Activated T-cell treated with anti-CD3 and anti-CD28 coated beads, Interleukin-2, amount 50 U/mL, for 72 hours (primary cell): ENCODE data around the gene UNC93B1. TPM values are rescaled to one million over a fixed set of nuclear protein-coding genes. Genes with fewer than 3 reads are reported as not detected.

Experiments used
- ATAC-seq, 2 donors: fragments of 150-1000 bp; cut with Tn5 transposase; replicated peaks in 1 of 2; 2 replicates each; pipeline ENCODE4 v1.10.0; 2021; ENCODE audit warnings: moderate library complexity in 2 of 2, mild to moderate bottlenecking in 1 of 2
- DNase-seq, 2 donors: peaks; one replicate each; pipeline ENCODE4 v3.0.0; 2021 to 2022; ENCODE audit warnings: mixed read lengths in 1 of 2
- H3K27ac Mint-ChIP-seq: one replicate; pipeline ENCODE4 v1.8.0; 2022; ENCODE audit warnings: mild to moderate bottlenecking, moderate library complexity, mixed read lengths
- H3K27me3 Mint-ChIP-seq: one replicate; pipeline ENCODE4 v1.8.0; 2022; ENCODE audit warnings: low read depth, mixed read lengths
- H3K36me3 Mint-ChIP-seq, 2 donors: one replicate each; pipeline ENCODE4 v1.8.0; 2022; ENCODE audit warnings: mixed read lengths in 2 of 2, mild to moderate bottlenecking in 1 of 2; ENCODE audit not compliant: insufficient read depth in 2 of 2
- H3K4me1 Mint-ChIP-seq: one replicate; pipeline ENCODE4 v1.8.0; 2022; ENCODE audit warnings: low read depth, mixed read lengths
- H3K4me3 Mint-ChIP-seq, 2 donors: one replicate each; pipeline ENCODE4 v1.8.0; 2022; ENCODE audit warnings: mild to moderate bottlenecking in 2 of 2, mixed read lengths in 2 of 2, moderate library complexity in 2 of 2
- H3K9me3 Mint-ChIP-seq, 2 donors: one replicate each; pipeline ENCODE4 v1.8.0; 2022; ENCODE audit warnings: mixed read lengths in 2 of 2
- total RNA-seq, 2 donors: library from RNA; stranded (reverse); gene quantifications; one replicate each; pipeline ENCODE4 v1.2.3, GENCODE V29; 2022

UNC93B1 gene
- total RNA-seq, 2 donors from 2014 or later: 8.0 to 16.7 TPM

DNA sequence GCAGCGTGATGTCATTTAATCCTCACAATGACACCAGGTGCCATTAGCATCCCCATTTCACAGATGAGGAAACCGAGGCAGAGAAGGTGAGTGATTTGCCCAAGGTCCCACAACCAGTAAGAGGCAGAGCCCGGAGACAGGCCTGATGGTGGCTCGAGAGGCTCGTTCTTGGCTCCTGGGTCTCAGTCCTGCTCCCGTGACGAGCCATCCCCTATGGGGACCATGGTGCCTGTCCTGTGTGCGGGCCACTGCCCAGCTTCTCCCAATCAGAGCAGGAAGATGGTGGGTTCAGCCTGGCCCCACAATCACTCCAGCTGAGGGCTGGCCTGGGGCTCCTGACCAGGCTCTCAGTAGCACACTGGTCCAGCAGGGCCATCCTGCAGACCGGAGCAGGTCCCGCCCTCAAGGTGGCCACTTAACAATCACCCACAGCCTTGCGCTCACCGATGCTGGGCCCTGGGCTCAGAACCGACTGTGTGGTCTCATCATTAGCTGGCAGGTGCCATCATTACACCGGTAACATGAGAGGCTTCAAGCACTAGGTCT lies 9.8 kb upstream of the UNC93B1 start:
- ATAC-seq: no peak

DNA sequence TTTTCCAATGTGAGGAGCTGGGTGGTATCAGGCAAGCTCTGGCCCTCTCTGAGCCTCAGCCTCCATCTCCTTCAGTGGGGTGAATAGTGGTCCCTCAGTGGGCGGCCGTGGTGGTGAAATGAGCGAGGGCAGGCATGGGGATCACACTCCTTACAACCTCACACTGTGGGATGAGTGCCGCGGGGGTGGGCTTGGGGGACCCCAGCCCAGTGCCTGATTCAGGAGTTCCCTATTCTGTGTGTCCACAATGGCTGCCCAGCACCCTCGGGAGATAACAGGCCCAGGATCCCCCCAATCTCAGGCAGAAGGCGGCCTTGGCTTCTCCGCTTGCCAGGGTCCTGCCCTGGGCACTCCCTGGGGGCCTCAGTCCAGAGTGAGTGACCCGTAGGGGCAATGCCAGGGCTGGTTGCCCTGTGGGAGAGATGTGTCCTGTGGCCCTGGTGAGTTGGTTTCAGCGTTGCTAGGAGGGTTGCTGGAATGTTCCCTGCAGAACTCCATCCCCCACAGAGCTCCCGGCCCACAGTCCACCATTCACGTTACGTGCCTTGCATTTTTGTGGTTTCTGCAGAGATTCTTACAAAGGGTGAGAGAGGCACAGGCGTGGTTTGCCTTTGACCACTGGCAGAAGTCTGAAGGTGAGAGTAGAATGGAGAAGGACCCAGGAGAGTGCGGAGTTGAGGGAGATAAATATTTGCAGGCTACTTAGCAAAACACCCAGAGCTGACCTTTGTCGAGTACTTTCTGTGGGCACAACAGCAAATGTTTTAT lies 9.1 kb upstream of the UNC93B1 start:
- ATAC-seq (no peak), DNase-seq (no peak)
- Mint-ChIP-seq H3K27me3 (no peaks in the 10 kb centered on the region), H3K9me3 (no peaks in the 10 kb centered on the region), H3K36me3 (no peaks in the 10 kb centered on the region), H3K4me3 (no peak overlapping the region), H3K4me1 (no peaks in the 10 kb centered on the region), H3K27ac (no peak overlapping the region)

More for the DNA sequence above, 9.8 kb upstream of the UNC93B1 start:
- no peaks in the 10 kb centered on the region for H3K36me3 Mint-ChIP-seq
- no peak overlapping the region for H3K27ac Mint-ChIP-seq
- no peaks in the 10 kb centered on the region for H3K4me1 Mint-ChIP-seq
- no peaks in the 10 kb centered on the region for H3K9me3 Mint-ChIP-seq
- H3K27me3 Mint-ChIP-seq: no peaks in the 10 kb centered on the region
- no peak for DNase-seq
- H3K4me3 Mint-ChIP-seq: no peak overlapping the region

DNA sequence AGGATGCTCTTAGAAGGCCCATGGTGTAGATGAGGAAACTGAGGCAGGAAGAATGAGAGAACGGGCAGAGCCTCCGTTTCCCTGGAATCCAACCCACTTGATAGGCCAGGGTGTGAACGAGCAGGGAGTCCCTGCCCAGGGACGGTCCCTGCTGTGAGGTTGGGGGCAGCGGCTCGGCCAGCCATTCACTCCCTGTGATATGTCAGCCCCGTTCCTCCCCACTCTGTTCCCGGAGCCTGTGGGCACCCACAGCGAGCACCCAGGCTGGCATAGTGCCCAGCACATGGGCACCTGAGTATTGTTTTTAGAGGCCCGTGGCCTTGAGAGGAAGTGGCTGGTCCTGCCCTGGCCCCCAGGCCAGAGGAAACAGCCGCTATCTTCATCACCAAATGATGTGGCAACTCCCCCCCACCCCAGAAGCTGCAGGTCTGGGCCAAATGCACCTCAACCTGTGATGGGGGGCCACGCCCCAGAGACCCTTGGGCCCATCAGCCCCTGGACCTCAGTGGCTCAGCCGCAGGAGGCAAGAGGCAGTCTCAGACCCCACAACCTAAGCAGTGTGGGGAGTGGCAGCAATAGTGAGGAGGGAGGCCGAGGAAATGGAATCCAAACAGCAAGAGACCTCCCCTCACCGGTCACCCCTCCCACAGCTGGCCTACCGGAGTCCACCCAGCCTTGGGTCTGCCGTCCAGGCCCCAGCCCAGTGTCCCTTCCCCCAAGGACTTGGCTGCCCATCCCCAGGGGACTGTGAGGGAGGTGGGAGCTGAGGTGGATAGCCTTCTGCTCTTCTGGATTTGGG lies 8.3 kb upstream of the UNC93B1 start:
- Mint-ChIP-seq H3K36me3 (no peaks in the 10 kb centered on the region), H3K4me1 (no peaks in the 10 kb centered on the region), H3K27ac (no peak overlapping the region), H3K4me3 (no peak overlapping the region), H3K9me3 (no peaks in the 10 kb centered on the region), H3K27me3 (no peaks in the 10 kb centered on the region)
- ATAC-seq (no peak), DNase-seq (no peak)

DNA sequence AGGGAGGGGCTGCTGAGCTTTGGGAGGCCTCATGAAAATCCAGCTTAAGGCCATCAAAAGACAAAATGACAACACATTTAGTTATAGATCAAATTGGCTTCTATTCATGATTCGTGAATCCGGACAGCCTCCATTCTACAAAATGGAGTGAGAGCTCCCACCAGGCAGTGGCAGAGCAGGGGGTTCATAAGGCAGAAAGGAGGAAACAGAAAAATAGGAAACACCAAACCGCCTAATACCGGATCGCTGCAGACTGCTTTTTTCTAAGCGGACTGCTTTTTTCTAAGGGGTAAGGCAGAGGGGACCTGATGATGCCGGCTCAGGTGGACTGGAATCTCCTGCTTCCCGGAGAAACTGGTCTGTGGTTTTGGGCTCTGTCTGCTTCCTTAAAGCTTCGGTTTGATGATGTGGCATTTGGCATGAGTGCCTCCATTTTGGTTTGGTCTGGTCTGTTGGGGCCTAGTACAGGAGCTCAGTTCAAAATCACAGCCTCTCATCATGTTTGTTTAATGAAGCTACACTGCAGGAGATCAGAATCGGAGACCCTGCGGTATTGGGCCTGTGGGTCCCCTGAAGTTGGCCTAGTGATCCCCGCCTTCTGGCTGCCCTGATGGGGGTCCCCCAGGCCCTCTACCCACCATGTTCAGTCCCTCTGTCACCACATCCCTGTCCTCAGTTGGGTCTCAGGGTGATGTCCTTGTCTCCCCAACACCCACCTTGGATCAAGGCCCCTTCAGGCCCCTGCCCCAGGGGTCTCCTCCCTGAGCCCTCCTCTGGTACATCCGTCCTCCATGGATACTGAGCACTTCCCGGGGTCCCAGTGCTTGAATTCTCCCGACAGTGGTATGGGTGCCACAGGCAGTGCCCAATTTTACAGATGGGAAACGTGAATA lies 7.4 kb upstream of the UNC93B1 start:
- Mint-ChIP-seq H3K4me3 (no peak overlapping the region), H3K4me1 (no peaks in the 10 kb centered on the region), H3K27me3 (no peaks in the 10 kb centered on the region), H3K27ac (no peak overlapping the region), H3K36me3 (no peaks in the 10 kb centered on the region), H3K9me3 (no peaks in the 10 kb centered on the region)
- DNase-seq (no peak), ATAC-seq (no peak)

DNA sequence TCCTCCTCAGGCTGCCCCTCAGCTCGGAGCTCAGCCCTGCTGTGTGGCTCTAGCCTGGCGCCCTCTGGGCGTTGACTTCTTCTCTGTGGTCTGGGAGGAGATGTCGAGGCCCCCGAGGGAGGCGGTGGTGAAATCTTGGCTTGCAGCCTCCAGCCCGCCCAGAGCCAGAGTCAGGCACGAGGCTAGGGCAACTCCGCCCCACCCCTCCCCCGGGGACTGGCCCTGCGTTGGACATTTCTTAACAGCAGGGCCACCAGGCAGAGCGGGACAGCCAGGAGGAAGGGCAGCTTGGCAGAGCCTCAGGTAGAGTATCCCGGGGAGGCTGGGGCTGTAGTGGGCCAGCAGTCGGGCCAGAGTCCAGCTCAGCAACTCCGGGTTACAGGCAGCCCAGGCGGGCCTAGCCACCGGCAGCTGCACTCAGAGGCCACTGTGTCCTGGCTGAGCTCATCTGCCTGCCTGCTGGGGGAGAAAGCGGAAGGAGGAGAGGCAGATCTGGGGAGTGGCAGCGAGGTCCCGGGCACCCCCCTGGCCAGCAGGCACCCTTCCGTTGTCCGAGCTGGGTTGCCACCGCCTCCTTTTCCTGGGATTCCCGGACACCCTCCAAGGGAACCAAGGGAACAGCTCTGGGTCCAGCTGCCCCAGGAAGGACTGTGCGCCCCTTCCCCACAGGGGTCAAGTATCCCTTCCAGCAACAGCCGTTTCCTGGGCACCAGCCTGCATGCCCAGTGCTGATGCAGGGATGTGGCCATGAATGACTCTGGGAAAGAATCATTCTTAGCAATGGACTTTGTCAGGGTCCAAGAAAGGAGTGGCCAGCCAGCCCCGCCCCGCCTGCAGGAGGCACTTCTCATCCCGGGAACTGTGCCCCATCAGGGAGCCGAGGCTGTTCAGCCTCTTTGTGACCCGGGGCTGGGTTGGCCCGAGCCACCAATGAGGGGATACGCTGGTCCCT lies 6.5 kb upstream of the UNC93B1 start, which contains the start of gene ALDH3B1:
Gene ALDH3B1 (plus strand): TSS at position 238 of the 952 bp plus-strand sequence. CDS start 4,971 bp downstream, outside the sequence.
- no peaks in the 10 kb centered on the region for H3K4me1 Mint-ChIP-seq
- DNase-seq: no peak
- H3K27ac Mint-ChIP-seq: no peak within 1 kb of the TSS
- ATAC-seq: no peak
- H3K4me3 Mint-ChIP-seq: no peak within 1 kb of the TSS
- H3K9me3 Mint-ChIP-seq: no peaks in the 10 kb centered on the region
- H3K27me3 Mint-ChIP-seq: no peaks in the 10 kb centered on the region
- H3K36me3 Mint-ChIP-seq: no peaks in the 10 kb centered on the region

DNA sequence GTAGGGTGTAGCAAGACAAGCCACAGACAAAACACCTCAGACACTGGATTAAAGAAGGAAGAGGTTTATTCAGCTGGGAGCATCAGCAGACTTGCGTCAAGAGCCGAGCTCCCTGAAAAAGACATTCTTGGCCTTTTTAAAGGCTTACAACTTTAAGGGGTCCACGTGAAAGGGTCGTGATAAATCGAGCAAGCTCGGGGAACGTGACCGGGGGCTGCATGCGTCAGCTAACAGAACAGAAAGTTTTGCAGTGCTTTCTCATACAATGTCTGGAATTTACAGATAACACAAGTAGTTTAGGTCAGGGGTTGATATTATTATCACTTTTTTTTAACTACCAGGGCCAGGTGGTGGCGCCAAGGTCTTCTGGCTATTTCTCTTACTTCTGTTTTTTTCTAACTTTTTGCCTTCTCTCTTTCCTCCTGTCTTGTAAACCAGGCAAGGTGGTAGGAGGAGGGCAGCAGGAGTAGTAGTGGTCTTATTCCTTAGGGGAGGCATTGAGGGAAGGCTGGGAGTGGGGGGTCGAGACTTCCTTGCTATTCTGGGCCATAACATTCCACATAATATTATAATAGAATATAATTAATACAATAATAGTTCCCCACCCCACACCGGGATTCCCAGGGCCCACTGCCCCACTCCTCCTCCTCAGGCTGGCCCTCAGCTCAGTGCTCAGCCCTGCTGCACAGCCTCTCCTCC lies 5.6 kb upstream of the UNC93B1 start:
- Mint-ChIP-seq H3K9me3 (no peaks in the 10 kb centered on the region), H3K36me3 (no peaks in the 10 kb centered on the region), H3K4me1 (peaks cover 6% of the 10 kb centered on the region), H3K4me3 (no peak overlapping the region), H3K27me3 (no peaks in the 10 kb centered on the region), H3K27ac (no peak overlapping the region)
- DNase-seq: no peak
- no peak for ATAC-seq

DNA sequence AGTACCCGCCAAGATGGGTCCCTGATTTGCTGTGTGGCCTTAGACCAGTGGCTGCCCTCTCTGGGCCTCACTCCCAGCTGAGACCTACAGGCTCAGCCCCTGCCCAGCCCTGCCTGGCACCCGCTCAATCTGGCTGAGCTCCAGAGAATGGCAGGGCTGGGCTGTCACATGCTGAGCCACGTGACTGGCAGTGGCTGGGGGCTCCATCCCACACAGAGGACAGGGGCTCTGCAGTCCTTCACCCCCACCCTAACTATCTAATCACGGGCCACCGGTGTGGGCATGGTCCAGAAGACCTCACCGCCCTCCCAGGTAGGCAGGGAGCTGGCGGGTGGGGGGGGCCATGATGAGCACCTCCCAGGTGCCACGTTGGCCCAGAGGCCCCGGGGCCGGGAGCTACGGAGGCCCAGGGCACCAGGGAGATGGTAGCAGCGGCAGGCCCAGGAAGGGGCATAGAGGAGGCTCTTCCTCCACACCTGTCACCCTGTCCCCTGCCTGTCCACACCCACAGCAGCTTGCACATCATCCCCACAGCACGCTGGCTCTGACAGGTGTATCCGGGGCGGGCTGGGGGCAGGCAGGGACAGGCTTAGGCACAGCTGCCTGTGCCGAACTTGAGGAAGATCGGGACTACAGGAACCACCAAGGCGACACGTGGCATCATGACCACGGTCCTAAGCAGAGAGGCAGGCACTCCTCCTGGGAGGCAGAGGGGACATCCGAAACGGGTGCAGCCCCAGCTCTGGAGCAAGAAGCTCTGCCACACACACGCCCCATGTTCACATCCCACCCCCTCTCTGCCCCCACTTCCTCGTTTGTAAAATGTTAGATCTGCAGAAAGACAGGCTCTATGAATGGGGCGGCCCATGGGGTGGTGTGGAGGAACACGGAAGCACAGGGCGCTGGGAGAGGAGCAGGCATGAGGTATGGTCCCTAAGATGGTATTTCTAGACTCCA lies 4.8 kb upstream of the UNC93B1 start:
- DNase-seq (no peak), ATAC-seq (no peak)
- H3K36me3 Mint-ChIP-seq: no peaks in the 10 kb centered on the region
- H3K9me3 Mint-ChIP-seq: no peaks in the 10 kb centered on the region
- no peak overlapping the region for H3K4me3 Mint-ChIP-seq
- no peaks in the 10 kb centered on the region for H3K27me3 Mint-ChIP-seq
- no peak overlapping the region for H3K27ac Mint-ChIP-seq
- peaks cover 12% of the 10 kb centered on the region for H3K4me1 Mint-ChIP-seq

DNA sequence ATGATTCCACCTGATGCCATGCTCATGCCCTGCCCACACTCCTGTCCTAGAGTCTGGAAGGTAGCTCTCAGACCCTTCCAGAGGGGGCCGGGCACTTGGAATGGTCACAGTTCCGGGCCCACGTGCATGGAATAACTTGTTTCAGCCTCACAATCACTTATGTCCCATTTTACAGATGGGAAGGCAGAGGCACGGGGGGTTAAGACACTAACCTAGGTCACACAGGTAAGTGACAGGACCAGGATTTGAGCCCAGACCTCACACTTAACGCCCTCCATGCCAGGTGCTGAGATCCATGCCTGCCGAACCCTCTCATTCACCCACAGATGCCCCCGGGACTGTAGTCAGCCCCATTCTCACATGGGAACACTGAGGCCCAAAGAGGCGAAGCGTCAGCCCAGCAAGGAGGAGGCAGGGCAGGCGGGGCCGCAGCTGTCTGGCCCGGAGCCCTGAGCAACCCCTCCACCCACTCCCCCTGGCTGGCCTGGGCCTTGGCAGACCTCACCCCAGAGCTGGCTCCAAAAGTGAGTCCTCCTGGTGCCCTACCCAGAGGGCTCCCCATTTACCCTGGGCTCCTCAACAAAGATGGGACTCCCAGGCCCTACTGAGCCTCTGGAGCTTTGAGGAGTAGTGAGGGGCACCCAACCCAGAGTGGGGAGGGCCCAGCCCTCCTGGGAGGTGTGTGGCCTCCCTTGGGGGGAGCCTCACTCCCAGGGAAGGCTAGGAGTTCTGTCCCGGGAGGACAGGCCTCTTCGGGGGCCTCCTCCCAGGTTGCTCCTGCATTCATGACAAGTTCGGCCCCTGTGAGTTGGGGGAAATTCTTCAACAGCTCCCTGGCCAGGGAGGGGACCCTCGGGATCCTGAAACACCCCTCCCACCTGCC lies 3.8 kb upstream of the UNC93B1 start:
- Mint-ChIP-seq H3K4me3 (no peak overlapping the region), H3K9me3 (no peaks in the 10 kb centered on the region), H3K27me3 (no peaks in the 10 kb centered on the region), H3K4me1 (peaks cover 15% of the 10 kb centered on the region), H3K27ac (no peak overlapping the region), H3K36me3 (no peaks in the 10 kb centered on the region)
- ATAC-seq: no peak
- DNase-seq: no peak

DNA sequence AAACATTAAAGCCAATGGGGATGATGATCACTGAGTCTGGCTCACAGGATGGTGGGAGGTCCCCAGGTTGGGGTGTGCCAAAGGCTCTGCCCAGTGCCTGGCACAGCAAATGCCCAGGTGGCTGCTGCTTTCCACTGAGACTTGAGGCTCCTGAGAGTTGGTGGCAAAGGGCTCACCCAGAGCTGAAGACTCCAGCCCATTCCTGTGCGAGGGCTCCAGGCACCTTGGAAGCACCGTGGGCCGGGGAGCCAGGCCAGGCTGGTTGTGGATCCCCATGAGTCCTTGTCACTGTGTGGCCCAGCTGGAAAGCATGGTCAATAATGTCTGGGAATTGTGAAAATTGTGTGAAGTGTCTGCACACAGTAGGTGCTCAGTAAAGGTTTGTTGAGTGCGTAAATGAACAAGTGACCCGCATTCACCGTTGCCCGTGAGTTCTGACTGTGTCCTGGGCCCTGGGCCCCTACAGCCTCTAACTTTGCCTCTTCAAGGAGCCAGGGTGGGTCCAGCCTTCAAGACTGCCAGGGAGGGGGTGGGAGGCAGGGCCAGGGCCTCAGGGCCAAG lies 2.8 kb upstream of the UNC93B1 start:
- H3K4me3 Mint-ChIP-seq: no peak overlapping the region
- H3K36me3 Mint-ChIP-seq: no peaks in the 10 kb centered on the region
- no peak overlapping the region for H3K27ac Mint-ChIP-seq
- H3K27me3 Mint-ChIP-seq: no peaks in the 10 kb centered on the region
- H3K4me1 Mint-ChIP-seq: peaks cover 23% of the 10 kb centered on the region
- no peaks in the 10 kb centered on the region for H3K9me3 Mint-ChIP-seq
- ATAC-seq (no peak), DNase-seq (no peak)
